HL-60/S4 treated with retinoic acid at 250 ng/mL for 4 days and 3 days (cell line): Measurements from ENCODE around the gene ZNF423.

Source experiments
- in situ Hi-C: fragments of 300-500 bp; cut with MboI; formaldehyde crosslinking; loops from 2 replicates; pipeline ENCODE4 v1.7.0; 2022; ENCODE audit warnings: low sequenced_read_pairs

ZNF423 gene

GRCh38 chr16:49608779-49609178 lies 247.1 kb downstream of the ZNF423 start:
- in situ Hi-C loops, result no loop called here

GRCh38 chr16:49608098-49608497 lies 247.8 kb downstream of the ZNF423 start:
- in situ Hi-C loops, result no loop called here

- in situ Hi-C loops, result no loop called here
Measured at GRCh38 chr16:49605536-49606254, 250.2 kb downstream of the ZNF423 start.

- in situ Hi-C loops, result no loop called here
Measured at GRCh38 chr16:49604602-49605001, 251.3 kb downstream of the ZNF423 start.

- in situ Hi-C loops, result no loop called here
Measured at GRCh38 chr16:49603956-49604355, 252.0 kb downstream of the ZNF423 start.

- in situ Hi-C loops, result no loop called here
Measured at GRCh38 chr16:49602976-49603310, 253.0 kb downstream of the ZNF423 start.

GRCh38 chr16:49602201-49602975 lies 253.5 kb downstream of the ZNF423 start:
- in situ Hi-C loops, result no loop called here

GRCh38 chr16:49601576-49601975 lies 254.3 kb downstream of the ZNF423 start:
- in situ Hi-C loops, result no loop called here

- in situ Hi-C loops, result no loop called here
Measured at GRCh38 chr16:49600976-49601375, 254.9 kb downstream of the ZNF423 start.

- in situ Hi-C loops, result no loop called here
Measured at GRCh38 chr16:49600536-49600935, 255.4 kb downstream of the ZNF423 start.

GRCh38 chr16:49599704-49600103 lies 256.2 kb downstream of the ZNF423 start:
- in situ Hi-C loops, result no loop called here

GRCh38 chr16:49599281-49599680 lies 256.6 kb downstream of the ZNF423 start:
- in situ Hi-C loops, result no loop called here

- in situ Hi-C loops, result no loop called here
Measured at GRCh38 chr16:49598383-49599170, 257.3 kb downstream of the ZNF423 start.

GRCh38 chr16:49597796-49598195 lies 258.1 kb downstream of the ZNF423 start:
- in situ Hi-C loops, result no loop called here

- in situ Hi-C loops, result no loop called here
Measured at GRCh38 chr16:49596648-49597291, 259.1 kb downstream of the ZNF423 start.

GRCh38 chr16:49596068-49596467 lies 259.8 kb downstream of the ZNF423 start:
- in situ Hi-C loops, result no loop called here

- in situ Hi-C loops, result no loop called here
Measured at GRCh38 chr16:49594685-49595498, 261.0 kb downstream of the ZNF423 start.

GRCh38 chr16:49594153-49594552 lies 261.8 kb downstream of the ZNF423 start:
- in situ Hi-C loops, result no loop called here

- in situ Hi-C loops, result no loop called here
Measured at GRCh38 chr16:49593424-49594040, 262.4 kb downstream of the ZNF423 start.
